Neural cell (in vitro differentiated cells): ENCODE results near the gene CLDN6.

Experiments
- CTCF ChIP-seq: fragments of 450-650 bp; IDR thresholded peaks from 2 replicates; pipeline ENCODE4 v1.5.1; 2014; ENCODE audit warnings: antibody characterized with exemption, mild to moderate bottlenecking, moderate library complexity; ENCODE audit not compliant: poor library complexity, severe bottlenecking
- EZH2 ChIP-seq: fragments of 200-600, 300-800 bp; shearing (Covaris generic), sonication (generic); IDR thresholded peaks from 2 replicates; pipeline ENCODE4 v1.6.1; 2014; ENCODE audit warnings: antibody characterized with exemption, low read length, borderline replicate concordance, mild to moderate bottlenecking; ENCODE audit not compliant: insufficient read depth, poor library complexity, severe bottlenecking

- TF ChIP-seq CTCF: no peak
- no peak for TF ChIP-seq EZH2
Measured at GRCh38 chr16:3038256-3038655, 20.3 kb upstream of the CLDN6 start.
